Keratinocyte (primary cell): ENCODE data around the gene SENP5.

ENCODE experiments used
- CTCF ChIP-seq, 3 experiments: IDR thresholded peaks in 1 of 3; conservative IDR thresholded peaks in 1 of 3; optimal IDR thresholded peaks in 1 of 3; 2 replicates in 2 of 3; 3 replicates in 1 of 3; pipeline versions ENCODE3 to v1.5.1; 2011; ENCODE audit warnings: low read length in 3 of 3, mild to moderate bottlenecking in 3 of 3, moderate library complexity in 2 of 3, control low read depth in 1 of 3, inconsistent platforms in 1 of 3; ENCODE audit not compliant: insufficient read depth in 2 of 3; ENCODE audit errors: extremely low read depth in 1 of 3
- EZH2 ChIP-seq: IDR thresholded peaks from one replicate; pipeline ENCODE4 v1.6.1; 2012; ENCODE audit warnings: inconsistent platforms, mild to moderate bottlenecking, low read length, moderate library complexity

GRCh38 chr3:196981657-196982056 lies 113.9 kb downstream of the SENP5 start:
- TF ChIP-seq CTCF (optimal IDR thresholded peaks at IDR 0.05 in 1 of 3, IDR thresholded peaks at IDR 0.05 in 1 of 3, conservative IDR thresholded peaks at IDR 0.05 in 1 of 3; ENCODE audit: extremely low read depth in 1 of 3, insufficient read depth in 2 of 3, low read length in 3 of 3) (no peak), EZH2 (no peak)
